Endodermal cell (in vitro differentiated cells): Measurements from ENCODE around the gene TMPRSS11E. TPM values are rescaled to one million over a fixed set of nuclear protein-coding genes. Genes with fewer than 3 reads are reported as not detected.
"Not testable (repeated sequence)": the region's sequence is repeated elsewhere in the genome, so short reads cannot be mapped to it uniquely, and the experiment has no call there.

Experiments used
- DNase-seq: peaks from one replicate; pipeline ENCODE4 v3.0.0-alpha.2; 2017
- H3K27ac ChIP-seq: 2 replicates; pipeline ENCODE4 v1.5.1; 2013; ENCODE audit warnings: mild to moderate bottlenecking, low read depth, low read length, moderate library complexity
- H3K27me3 ChIP-seq: 2 replicates; pipeline ENCODE4 v1.6.1; 2013; ENCODE audit warnings: mild to moderate bottlenecking, low read length, moderate library complexity; ENCODE audit not compliant: insufficient read depth, control insufficient read depth, poor library complexity, severe bottlenecking
- H3K36me3 ChIP-seq: 2 replicates; pipeline ENCODE4 v1.7.0; 2013; ENCODE audit warnings: mild to moderate bottlenecking, low read length, moderate library complexity; ENCODE audit not compliant: control insufficient read depth, insufficient read depth
- H3K4me1 ChIP-seq: one replicate; pipeline ENCODE4 v1.7.0; 2013; ENCODE audit warnings: low read length; ENCODE audit not compliant: control insufficient read depth, insufficient read depth
- H3K4me3 ChIP-seq: 2 replicates; pipeline ENCODE4 v1.5.1; 2013; ENCODE audit warnings: mild to moderate bottlenecking, low read length, moderate library complexity
- H3K9ac ChIP-seq: 2 replicates; pipeline ENCODE4 v1.6.1; 2013; ENCODE audit warnings: mild to moderate bottlenecking, low read length, moderate library complexity; ENCODE audit not compliant: poor library complexity, severe bottlenecking; ENCODE audit errors: extremely low read depth
- H3K9me3 ChIP-seq: 2 replicates; pipeline ENCODE4 v1.6.1; 2013; ENCODE audit warnings: mild to moderate bottlenecking, low read length, moderate library complexity; ENCODE audit not compliant: control insufficient read depth
- H3K27ac Mint-ChIP-seq: 2 replicates; pipeline ENCODE4 v1.8.0; 2020; ENCODE audit warnings: mixed read lengths
- H3K27me3 Mint-ChIP-seq: 2 replicates; pipeline ENCODE4 v1.8.0; 2021; ENCODE audit warnings: mild to moderate bottlenecking, mixed read lengths; ENCODE audit not compliant: insufficient read depth
- H3K36me3 Mint-ChIP-seq: 2 replicates; pipeline ENCODE4 v1.8.0; 2020; ENCODE audit warnings: low read depth, mixed read lengths
- H3K4me1 Mint-ChIP-seq: 2 replicates; pipeline ENCODE4 v1.8.0; 2020; ENCODE audit warnings: mixed read lengths
- H3K4me3 Mint-ChIP-seq: 2 replicates; pipeline ENCODE4 v1.8.0; 2020; ENCODE audit warnings: mild to moderate bottlenecking, moderate library complexity, mixed read lengths
- H3K9me3 Mint-ChIP-seq: 2 replicates; pipeline ENCODE4 v1.8.0; 2020; ENCODE audit warnings: mild to moderate bottlenecking, mixed read lengths
- CTCF ChIP-seq: fragments of 200-600 bp; sonication (generic); conservative IDR thresholded peaks from 2 replicates; pipeline ENCODE4 v1.5.0; 2021; ENCODE audit warnings: antibody characterized with exemption, mild to moderate bottlenecking
- WGBS, 2 experiments: methylation state at CpG; one replicate each; pipeline versions ENCODE4 v1.1.5 to v1.1.7; 2013; ENCODE audit warnings: missing lambda C conversion rate in 2 of 2, mixed read lengths in 1 of 2; ENCODE audit not compliant: insufficient coverage in 1 of 2, insufficient read length in 1 of 2; 5-methylcytosine and 5-hydroxymethylcytosine counted together
- total RNA-seq, 2 donors: library from RNA; stranded (reverse); fragmentation: NEBNext Ultra II Directional in 1 of 2; extraction: Animal tissue kit (Norgen Biotek cat#: 25700) in 1 of 2; gene quantifications; 2 replicates in 1 of 2; 3 replicates in 1 of 2; pipeline ENCODE4 v1.2.1, GENCODE V29; 2021

Gene TMPRSS11E
- total RNA-seq, 2 donors from 2014 or later = 4.4 to 11.1 TPM

DNA sequence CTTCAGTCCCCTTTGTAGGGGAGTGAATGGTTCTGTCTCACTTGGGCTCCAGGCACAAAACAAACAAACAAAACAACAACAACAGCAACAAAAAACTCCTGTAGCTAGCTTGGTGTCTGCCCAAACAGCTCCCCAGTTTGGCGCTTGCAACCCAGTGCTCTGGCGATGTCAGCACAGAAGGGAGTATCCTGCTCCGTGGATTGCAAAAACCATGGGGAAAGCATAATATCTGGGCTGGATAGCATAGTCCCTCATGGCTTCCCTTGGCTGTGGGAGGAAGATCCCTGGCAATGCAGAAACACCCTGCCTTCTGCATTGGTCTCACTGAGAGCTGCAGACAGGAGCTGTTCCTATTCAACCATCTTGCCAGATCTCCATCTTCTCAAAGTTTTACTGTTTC is 89.1 kb downstream of the TMPRSS11E start:
- 83 to 92% methylated on average over 3 of the region's 3 CpGs for WGBS, 2 experiments
- Histone ChIP-seq H3K4me1 (no peaks in the 10 kb centered on the region), H3K9me3 (no peaks in the 10 kb centered on the region), H3K27me3 (no peaks in the 10 kb centered on the region), H3K4me3 (no peak overlapping the region), H3K36me3 (no peaks in the 10 kb centered on the region), H3K9ac (no peak overlapping the region), H3K27ac (no peak overlapping the region)
- Mint-ChIP-seq H3K27me3 (no peaks in the 10 kb centered on the region), H3K4me3 (no peak overlapping the region), H3K4me1 (no peaks in the 10 kb centered on the region), H3K9me3 (no peaks in the 10 kb centered on the region), H3K36me3 (no peaks in the 10 kb centered on the region), H3K27ac (no peak overlapping the region)
- no peak for DNase-seq
- no peak for TF ChIP-seq CTCF

GRCh38 chr4:68542742-68543141 is 95.5 kb downstream of the TMPRSS11E start:
- H3K9ac ChIP-seq, H3K4me3 Mint-ChIP-seq, H3K27me3 ChIP-seq, H3K27ac Mint-ChIP-seq, H3K4me3 ChIP-seq, H3K36me3 Mint-ChIP-seq, H3K27ac ChIP-seq, H3K9me3 ChIP-seq, H3K36me3 ChIP-seq, H3K9me3 Mint-ChIP-seq, H3K4me1 Mint-ChIP-seq, DNase-seq, H3K4me1 ChIP-seq, H3K27me3 Mint-ChIP-seq: not testable (repeated sequence)
- WGBS, 2 experiments = 93 to 94% methylated on average over 8 to 13 of the region's 13 CpGs

Other genes with a start within 250 kb of the TMPRSS11E start
- under 1 TPM; 0.15 to 0.18 TPM for gene TMPRSS11B, start 201.8 kb upstream of the TMPRSS11E start, total RNA-seq
- 100 to 1,000 TPM; 170 to 184 TPM for gene YTHDC1, start 97.4 kb upstream of the TMPRSS11E start, total RNA-seq
- not detected for gene UGT2B17, start 128.9 kb downstream of the TMPRSS11E start, total RNA-seq
- not detected for gene UGT2B15, start 223.2 kb downstream of the TMPRSS11E start, total RNA-seq